Medulla oblongata (tissue), 1 donor: ENCODE data around the gene LGI1.

Source experiments
- DNase-seq: peaks from one replicate; pipeline ENCODE4 v3.0.0-alpha.2; 2015; ENCODE audit errors: extremely low spot score

Gene LGI1

GRCh38 chr10:93755443-93756116, 2.2 kb upstream of the LGI1 start:
- DNase-seq, result no peak

- DNase-seq, result no peak
These were observed 1.6 kb upstream of the LGI1 start for GRCh38 chr10:93756118-93756517.

- peak; percentile 52 for DNase-seq
These were observed 600 bp upstream of the LGI1 start for GRCh38 chr10:93757136-93757535.

GRCh38 chr10:93758508-93758885, 761 bp downstream of the LGI1 start:
- DNase-seq, result no peak

- no peak for DNase-seq
These were observed 1.2 kb downstream of the LGI1 start for GRCh38 chr10:93758891-93759410.

- DNase-seq, result no peak
These were observed 2.8 kb downstream of the LGI1 start for GRCh38 chr10:93760490-93760889.

GRCh38 chr10:93762979-93763391, 5.2 kb downstream of the LGI1 start:
- peak; percentile 45 for DNase-seq

GRCh38 chr10:93766918-93767317, 9.2 kb downstream of the LGI1 start:
- DNase-seq, result no peak

- no peak for DNase-seq
These were observed 10.1 kb downstream of the LGI1 start for GRCh38 chr10:93767724-93768399.

- DNase-seq, result no peak
These were observed 11.2 kb downstream of the LGI1 start for GRCh38 chr10:93768892-93769291.

GRCh38 chr10:93771354-93771753, 13.6 kb downstream of the LGI1 start:
- no peak for DNase-seq

- DNase-seq, result no peak
These were observed 15.4 kb downstream of the LGI1 start for GRCh38 chr10:93773120-93773519.

GRCh38 chr10:93773705-93774104, 16.0 kb downstream of the LGI1 start:
- no peak for DNase-seq

GRCh38 chr10:93775356-93775755, 17.6 kb downstream of the LGI1 start:
- no peak for DNase-seq

GRCh38 chr10:93777092-93777491, 19.4 kb downstream of the LGI1 start:
- DNase-seq, result no peak

GRCh38 chr10:93784059-93784458, 26.3 kb downstream of the LGI1 start:
- no peak for DNase-seq

GRCh38 chr10:93788413-93789208, 30.9 kb downstream of the LGI1 start:
- no peak for DNase-seq

GRCh38 chr10:93790439-93790838, 32.7 kb downstream of the LGI1 start:
- DNase-seq, result peak; percentile 52

- DNase-seq, result no peak
These were observed 38.4 kb downstream of the LGI1 start for GRCh38 chr10:93796167-93796566.

- DNase-seq, result no peak
These were observed 40.1 kb downstream of the LGI1 start for GRCh38 chr10:93797825-93798224.

- no peak for DNase-seq
These were observed 41.5 kb downstream of the LGI1 start for GRCh38 chr10:93799155-93799708.

- no peak for DNase-seq
These were observed 46.5 kb downstream of the LGI1 start for GRCh38 chr10:93804200-93804599.
